Measurements from ENCODE around the gene FCF1.
A peak's percentile ranks its signal among the peaks of the same experiment; 100 is the strongest.

Gene FCF1

DNA sequence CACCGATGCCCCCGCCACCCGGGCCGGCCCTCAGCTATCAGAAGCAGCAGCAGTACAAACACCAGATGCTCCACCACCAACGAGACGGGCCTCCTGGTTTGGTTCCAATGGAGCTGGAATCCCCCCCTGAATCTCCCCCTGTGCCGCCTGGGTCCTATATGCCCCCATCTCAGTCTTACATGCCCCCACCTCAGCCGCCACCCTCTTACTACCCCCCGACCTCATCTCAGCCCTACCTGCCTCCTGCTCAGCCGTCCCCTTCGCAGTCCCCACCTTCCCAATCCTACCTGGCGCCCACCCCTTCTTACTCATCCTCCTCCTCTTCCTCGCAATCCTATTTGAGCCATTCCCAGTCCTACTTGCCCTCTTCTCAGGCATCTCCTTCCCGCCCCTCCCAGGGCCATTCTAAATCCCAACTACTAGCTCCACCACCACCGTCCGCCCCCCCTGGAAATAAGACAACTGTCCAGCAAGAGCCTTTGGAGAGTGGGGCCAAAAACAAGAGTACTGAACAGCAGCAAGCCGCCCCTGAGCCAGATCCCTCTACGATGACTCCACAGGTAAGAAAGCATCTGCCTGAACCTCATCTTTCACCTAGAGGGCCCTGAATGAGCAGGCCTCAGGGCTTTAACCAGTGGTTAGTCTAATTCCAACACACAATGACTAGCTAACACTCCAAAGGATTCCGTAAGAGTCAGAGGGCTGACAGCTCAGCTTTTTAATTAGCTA lies 51.0 kb downstream of the FCF1 start:
- peak; percentile 20 for DNase-seq (ENCODE audit: low spot score)

DNA sequence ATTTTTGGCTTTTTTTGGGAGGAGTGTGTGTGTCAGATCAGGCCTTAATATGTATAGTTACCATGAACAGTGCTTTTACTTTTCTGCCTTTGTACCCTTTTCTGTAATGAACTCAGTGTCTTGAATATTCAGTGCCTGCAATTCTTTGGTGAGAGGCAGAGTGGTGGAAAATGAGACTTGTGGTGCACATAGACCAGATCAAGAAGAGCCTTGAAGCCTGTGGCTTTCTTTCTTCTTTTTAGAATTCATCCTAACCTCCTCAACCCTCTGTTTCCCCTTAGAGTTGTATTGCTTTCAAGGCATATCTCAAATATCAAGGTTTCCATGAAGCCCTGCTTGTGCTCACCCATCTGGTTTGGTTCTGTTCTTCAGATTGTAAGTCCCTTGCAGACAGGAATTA lies 52.8 kb downstream of the FCF1 start:
- DNase-seq (ENCODE audit: low spot score), result no peak

DNA sequence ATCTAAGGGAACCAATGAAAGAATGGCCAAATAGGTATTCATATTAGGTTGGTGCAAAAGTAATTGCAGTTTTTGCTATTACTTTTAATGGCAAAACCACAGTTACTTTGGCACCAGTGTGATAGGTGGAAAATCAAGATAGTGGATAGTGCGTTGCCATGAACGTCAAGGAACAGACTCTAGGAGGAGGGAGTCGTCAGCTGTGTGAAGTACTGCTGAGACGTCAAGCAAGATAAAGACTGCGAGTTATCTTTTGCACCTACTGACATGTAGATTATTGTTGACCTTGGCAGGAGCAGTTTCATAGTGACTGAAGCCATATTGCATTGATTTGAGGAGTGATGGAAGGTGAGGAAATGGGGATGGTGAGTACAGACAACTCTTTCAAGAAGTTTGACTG lies 58.5 kb downstream of the FCF1 start:
- DNase-seq (ENCODE audit: low spot score), result no peak

DNA sequence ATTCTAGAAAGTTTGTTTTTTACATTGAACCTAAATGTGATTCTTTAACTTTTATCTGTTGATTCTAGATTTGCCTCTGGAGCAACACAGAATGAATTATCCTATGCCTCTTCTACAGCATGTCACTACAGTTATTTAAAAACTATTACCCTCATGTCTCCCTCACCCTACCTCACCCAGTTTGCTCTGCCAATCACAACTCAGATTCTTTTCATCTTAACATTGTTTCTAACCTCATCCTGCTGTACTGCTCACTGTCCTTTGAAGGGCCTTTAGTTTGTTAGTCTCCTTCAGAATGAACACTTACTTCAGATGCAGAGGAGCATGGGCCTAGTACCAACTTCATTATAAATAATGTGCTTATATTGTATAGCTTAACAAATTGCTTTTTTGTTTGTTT lies 71.7 kb downstream of the FCF1 start:
- DNase-seq (ENCODE audit: low spot score), result no peak

DNA sequence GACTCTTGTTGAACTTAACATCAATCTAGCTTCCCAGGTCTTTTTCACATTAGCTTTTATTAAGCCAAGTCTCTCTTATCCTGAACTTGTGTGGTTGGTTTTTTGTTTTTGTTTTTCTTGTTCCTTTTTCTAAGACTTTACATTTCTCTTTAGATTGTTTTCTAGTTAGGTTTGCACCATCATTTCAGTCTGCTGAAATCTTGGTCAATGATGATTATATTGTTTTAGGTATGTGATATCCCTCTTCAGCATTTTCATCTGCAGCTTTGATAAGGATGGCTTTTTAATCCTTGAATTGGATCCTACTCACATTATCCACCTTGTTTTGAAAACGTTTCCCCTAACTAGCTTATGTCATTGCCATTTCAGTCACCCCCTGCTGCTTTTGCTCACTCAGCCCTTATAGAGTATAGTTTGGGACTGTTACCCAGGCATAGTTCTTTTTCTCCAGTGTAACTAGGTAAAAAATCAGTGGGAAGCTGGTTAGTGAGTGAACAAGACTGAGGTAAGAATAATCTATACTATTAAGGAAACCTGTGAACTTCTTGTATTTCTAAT lies 72.2 kb downstream of the FCF1 start:
- no peak for DNase-seq (ENCODE audit: low spot score)

DNA sequence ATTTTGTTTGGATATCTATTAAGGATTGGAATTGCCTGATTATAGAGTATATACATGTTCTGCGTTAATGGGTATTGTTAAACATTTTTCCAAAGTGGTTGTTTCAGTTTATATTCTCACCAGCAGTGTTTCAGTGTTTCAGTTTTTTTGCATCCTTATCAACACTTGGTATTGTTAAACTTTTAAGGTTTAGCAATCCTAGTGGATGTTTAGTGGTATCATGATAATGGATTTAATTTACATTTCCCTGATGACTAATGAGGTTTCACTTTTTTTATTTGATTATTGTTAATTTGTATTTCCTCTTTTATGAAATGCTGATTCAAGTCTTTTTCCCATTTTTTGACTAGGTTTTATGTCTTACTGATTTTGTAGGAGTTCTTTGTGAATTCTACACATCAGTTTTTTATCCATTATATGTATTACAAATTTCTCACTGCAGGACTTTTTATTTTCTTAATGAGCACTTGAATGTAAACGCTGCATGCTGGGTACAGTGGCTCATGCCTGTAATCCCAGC lies 73.9 kb downstream of the FCF1 start:
- no peak for DNase-seq (ENCODE audit: low spot score)
